Mesodermal cell (in vitro differentiated cells): ENCODE results near the gene CYBB. TPM values are rescaled to one million over a fixed set of nuclear protein-coding genes. Genes with fewer than 3 reads are reported as not detected.

Experiments
- H3K27ac ChIP-seq: 2 replicates; pipeline ENCODE4 v1.7.0; 2013; ENCODE audit warnings: mild to moderate bottlenecking, low read depth, low read length, moderate library complexity; ENCODE audit not compliant: severe bottlenecking
- H3K36me3 ChIP-seq: 2 replicates; pipeline ENCODE4 v1.7.1; 2013; ENCODE audit warnings: mild to moderate bottlenecking, low read length, moderate library complexity; ENCODE audit not compliant: control insufficient read depth, insufficient read depth
- H3K4me1 ChIP-seq: one replicate; pipeline ENCODE4 v1.7.1; 2013; ENCODE audit warnings: mild to moderate bottlenecking, low read length; ENCODE audit not compliant: insufficient read depth, control insufficient read depth, poor library complexity, severe bottlenecking
- H3K4me3 ChIP-seq: 2 replicates; pipeline ENCODE4 v1.7.0; 2013; ENCODE audit warnings: low read length, control low read depth, mild to moderate bottlenecking; ENCODE audit not compliant: insufficient read depth, poor library complexity, severe bottlenecking; ENCODE audit errors: extremely low read depth
- H3K9me3 ChIP-seq: 2 replicates; pipeline ENCODE4 v1.7.1; 2013; ENCODE audit warnings: mild to moderate bottlenecking, low read length, moderate library complexity; ENCODE audit not compliant: control insufficient read depth
- WGBS, 2 experiments: methylation state at CpG; one replicate each; pipeline ENCODE4 v1.1.5; 2013; ENCODE audit warnings: missing lambda C conversion rate in 2 of 2; ENCODE audit not compliant: insufficient coverage in 2 of 2; 5-methylcytosine and 5-hydroxymethylcytosine counted together
- polyA plus RNA-seq, 2 experiments: library from polyadenylated mRNA; stranded (reverse); fragments of 50-300 nt; gene quantifications; one replicate each; pipeline ENCODE4 v1.2.3, GENCODE V29; 2013

The CYBB gene
- 0.22 TPM for polyA plus RNA-seq (2013, experiment 1 of 2)
- 0.15 TPM for polyA plus RNA-seq (2013, experiment 2 of 2)

DNA sequence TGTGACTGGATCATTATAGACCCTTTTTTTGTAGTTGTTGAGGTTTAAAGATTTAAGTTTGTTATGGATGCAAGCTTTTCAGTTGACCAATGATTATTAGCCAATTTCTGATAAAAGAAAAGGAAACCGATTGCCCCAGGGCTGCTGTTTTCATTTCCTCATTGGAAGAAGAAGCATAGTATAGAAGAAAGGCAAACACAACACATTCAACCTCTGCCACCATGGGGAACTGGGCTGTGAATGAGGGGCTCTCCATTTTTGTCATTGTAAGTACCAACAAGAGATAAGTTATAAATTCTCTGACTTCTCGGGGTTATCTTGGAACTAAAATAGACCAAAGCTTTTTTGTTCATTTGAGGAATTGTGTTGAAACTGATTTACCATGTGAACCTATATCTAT is at the start of gene CYBB:
Gene CYBB, plus strand, starts transcription at position 203 of the 400 bp plus-strand sequence. Its CDS starts 19 bp downstream, at position 222.
- Histone ChIP-seq H3K9me3 (no peaks in the 10 kb centered on the region), H3K27ac (no peak within 1 kb of the TSS), H3K36me3 (no peaks in the 10 kb centered on the region), H3K4me1 (no peaks in the 10 kb centered on the region), H3K4me3 (no peak within 1 kb of the TSS)
- WGBS, 2 experiments, result no CpG with 5 or more reads among the region's 2 CpGs

DNA sequence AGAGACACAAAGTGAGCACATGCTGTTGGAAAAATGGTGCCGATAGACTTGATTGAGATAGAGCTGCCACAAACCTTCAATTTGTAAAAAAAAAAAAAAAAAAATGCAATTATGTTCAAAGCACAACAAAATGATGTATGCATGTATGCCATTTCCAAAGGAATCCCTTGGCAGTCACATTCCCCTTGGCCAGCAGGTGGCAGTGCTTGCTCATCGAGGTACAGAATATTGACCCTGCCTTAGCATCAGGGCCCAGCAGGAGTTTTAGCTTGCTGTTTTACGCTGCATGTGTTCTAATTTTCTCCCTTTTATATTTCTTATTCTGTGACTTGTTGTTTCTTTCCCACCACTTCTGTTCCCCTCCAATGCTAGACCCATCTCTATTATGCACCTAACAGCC is 34.5 kb upstream of the CYBB start:
- H3K27ac ChIP-seq, result no peak overlapping the region
- H3K4me3 ChIP-seq, result no peak overlapping the region
- H3K4me1 ChIP-seq, result peaks cover 7% of the 10 kb centered on the region
- 0 to 80% methylated on average over 1 of the region's 3 CpGs for WGBS, 2 experiments
- no peaks in the 10 kb centered on the region for H3K36me3 ChIP-seq
- no peaks in the 10 kb centered on the region for H3K9me3 ChIP-seq

DNA sequence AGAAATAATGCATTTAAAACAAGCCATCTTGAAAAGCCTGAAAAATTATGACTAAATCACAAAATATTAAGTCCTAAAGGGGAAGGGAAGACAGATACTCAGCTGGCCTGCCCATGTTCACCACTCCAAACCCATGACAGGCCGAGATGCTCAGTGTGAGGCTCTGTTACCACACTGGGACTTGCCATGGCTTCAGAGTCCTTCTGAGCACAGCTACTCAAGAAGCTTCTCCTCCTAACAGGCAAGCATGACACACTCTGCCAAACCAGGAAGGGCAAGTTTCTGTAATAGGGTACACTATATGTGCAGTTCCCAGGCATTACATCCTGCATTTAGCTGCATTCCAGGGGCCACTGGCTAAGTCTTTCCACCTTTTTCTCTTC is 34.0 kb upstream of the CYBB start:
- Histone ChIP-seq H3K36me3 (no peaks in the 10 kb centered on the region), H3K27ac (no peak overlapping the region), H3K9me3 (no peaks in the 10 kb centered on the region), H3K4me3 (no peak overlapping the region), H3K4me1 (peaks cover 7% of the 10 kb centered on the region)
- no CpG with 5 or more reads among the region's 1 CpG for WGBS, 2 experiments

DNA sequence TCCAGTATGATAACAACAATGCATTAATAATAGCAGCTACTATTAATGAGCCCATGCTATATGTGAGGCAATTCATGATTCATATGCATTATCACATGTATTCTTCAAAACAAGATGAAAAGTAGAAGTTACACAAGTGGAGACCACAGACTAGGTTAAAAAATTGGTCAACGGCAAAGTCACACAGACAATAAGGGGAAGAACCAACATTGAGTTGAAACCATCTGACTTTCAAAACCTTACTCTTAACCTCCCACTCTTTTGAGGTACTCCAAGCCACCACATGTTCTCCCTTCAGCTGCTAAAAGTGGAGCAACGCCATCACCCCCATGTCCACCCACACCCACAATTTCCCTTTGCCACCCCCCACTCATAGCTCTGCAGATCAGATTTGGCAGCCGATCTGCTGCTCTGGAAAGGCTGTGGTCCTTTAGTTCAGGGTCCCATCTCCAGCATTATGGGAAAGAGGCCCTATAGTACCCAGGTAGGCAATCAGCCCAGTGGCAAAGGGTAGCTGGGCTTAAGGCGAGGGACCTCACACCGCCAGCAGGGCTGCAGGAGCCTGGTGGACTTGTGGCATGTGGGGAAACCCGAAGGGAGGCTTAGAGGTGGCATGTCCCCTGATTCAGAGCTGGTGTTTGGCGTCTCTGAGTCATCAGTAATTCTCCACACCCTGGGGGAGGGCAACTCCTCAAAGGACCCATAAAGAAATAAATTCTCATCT is 33.5 kb upstream of the CYBB start:
- no peak overlapping the region for H3K4me3 ChIP-seq
- 100% methylated on average over 2 of the region's 7 CpGs; no CpG with 5 or more reads in 1 of the 2 experiments for WGBS, 2 experiments
- no peak overlapping the region for H3K27ac ChIP-seq

DNA sequence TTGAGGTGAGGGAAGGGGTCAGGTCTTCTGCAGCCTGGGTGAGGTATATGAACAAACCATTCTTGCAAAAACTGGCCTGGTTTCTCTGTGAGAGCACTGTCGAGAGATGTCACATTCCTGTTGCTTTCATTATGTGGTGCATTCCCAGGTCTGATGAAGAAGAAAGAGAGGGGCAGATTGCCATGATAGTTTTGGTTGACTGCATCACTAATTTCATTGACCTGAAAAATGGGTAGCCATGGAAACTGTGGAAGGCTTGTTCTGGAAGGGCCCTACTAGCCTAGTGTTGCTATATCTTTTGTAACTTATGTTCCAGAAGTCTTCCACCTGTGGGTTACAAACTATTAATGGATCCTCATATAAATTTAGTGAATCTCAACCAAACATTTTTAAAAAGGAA is 32.9 kb upstream of the CYBB start:
- WGBS, 2 experiments, result 80% methylated on average over 1 of the region's 1 CpG; no CpG with 5 or more reads in 1 of the 2 experiments
- H3K27ac ChIP-seq, result no peak overlapping the region
- no peaks in the 10 kb centered on the region for H3K9me3 ChIP-seq
- H3K4me3 ChIP-seq, result no peak overlapping the region
- peaks cover 7% of the 10 kb centered on the region for H3K4me1 ChIP-seq
- no peaks in the 10 kb centered on the region for H3K36me3 ChIP-seq

More for the DNA sequence above, 33.5 kb upstream of the CYBB start:
- Histone ChIP-seq H3K36me3 (no peaks in the 10 kb centered on the region), H3K9me3 (no peaks in the 10 kb centered on the region), H3K4me1 (peaks cover 7% of the 10 kb centered on the region)

DNA sequence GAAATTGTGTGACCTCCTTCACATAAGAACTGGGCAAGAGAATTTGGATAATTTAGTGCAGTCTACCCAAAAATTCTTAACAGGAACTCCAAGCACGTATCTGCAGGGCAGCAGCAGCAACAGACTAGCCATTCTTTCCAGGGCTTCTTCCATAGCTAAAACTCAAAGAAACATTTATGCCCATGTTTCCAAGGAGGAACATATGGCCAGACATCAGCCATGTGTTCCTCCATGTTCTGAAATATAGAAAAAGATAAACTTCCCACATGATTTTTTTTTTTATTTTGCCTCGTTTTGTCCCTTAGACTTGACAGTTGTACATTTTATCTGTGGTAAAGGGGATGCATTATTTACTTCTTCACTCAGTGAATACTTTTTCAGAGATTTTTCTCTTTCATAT is 27.6 kb upstream of the CYBB start:
- no peaks in the 10 kb centered on the region for H3K9me3 ChIP-seq
- 100% methylated on average over 1 of the region's 2 CpGs for WGBS, 2 experiments
- H3K4me1 ChIP-seq, result no peaks in the 10 kb centered on the region
- no peak overlapping the region for H3K4me3 ChIP-seq
- no peaks in the 10 kb centered on the region for H3K36me3 ChIP-seq
- no peak overlapping the region for H3K27ac ChIP-seq

DNA sequence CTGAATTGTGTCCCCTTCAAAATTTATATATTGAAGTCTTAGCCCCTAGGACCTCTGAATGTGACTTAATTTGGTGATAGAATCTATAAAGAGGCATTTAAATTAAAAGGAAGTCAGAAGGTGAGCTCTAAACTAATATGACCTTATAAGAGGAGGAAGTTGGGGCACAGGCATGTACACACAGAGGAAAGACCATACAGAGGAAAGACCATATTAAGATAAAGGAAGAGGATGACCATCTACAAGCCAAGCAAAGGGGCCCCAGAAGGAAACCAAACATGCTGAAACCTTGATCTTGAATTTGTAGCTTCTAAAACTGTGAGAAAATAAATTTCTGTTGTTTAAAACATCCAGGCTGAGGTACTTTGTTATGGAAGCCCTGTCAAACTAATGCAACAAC is 26.9 kb upstream of the CYBB start:
- no peaks in the 10 kb centered on the region for H3K9me3 ChIP-seq
- no peaks in the 10 kb centered on the region for H3K4me1 ChIP-seq
- no peaks in the 10 kb centered on the region for H3K36me3 ChIP-seq
- H3K4me3 ChIP-seq, result no peak overlapping the region
- no peak overlapping the region for H3K27ac ChIP-seq

DNA sequence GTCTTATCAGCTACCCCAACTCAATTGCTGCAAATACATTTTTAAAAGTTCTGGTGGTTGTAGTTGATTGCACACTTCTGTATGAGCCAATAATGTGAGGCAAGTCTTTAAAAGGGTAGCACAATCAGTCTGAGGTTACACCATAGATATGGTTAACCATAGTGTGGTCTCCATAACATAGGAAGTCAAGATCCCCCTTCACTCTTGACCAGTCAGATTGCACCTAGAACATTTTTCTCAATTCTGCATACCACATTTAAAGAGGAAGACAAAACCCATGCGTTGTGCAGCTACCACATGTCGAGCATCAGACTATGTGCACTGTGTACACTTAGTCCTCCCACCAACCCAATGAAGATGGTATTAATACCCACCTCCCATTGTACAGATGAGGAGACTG is 26.5 kb upstream of the CYBB start:
- H3K4me1 ChIP-seq, result no peaks in the 10 kb centered on the region
- H3K4me3 ChIP-seq, result no peak overlapping the region
- H3K27ac ChIP-seq, result no peak overlapping the region
- no peaks in the 10 kb centered on the region for H3K9me3 ChIP-seq
- H3K36me3 ChIP-seq, result no peaks in the 10 kb centered on the region
- WGBS, 2 experiments, result no CpG with 5 or more reads among the region's 2 CpGs

DNA sequence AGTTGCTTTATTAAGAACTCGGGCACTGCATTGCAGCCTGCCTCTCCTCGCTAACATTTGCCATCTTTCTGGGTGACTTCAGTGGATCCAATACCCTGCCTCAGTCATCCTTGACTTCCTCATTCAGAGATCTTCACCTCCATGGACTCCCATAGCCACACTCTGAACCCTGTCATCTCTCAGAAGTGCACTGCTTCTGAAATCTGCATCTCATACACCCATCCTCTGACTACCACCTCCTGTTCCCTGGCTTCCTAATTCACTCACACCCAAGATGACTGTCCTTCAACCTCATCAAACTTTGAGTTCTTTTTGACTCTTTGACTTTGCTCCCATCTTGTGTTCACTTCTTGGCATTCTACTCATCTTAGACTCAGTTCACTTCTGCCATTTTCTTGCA is 25.3 kb upstream of the CYBB start:
- Histone ChIP-seq H3K4me1 (no peaks in the 10 kb centered on the region), H3K27ac (no peak overlapping the region)
- WGBS, 2 experiments, result 94% methylated on average over 2 of the region's 2 CpGs; no CpG with 5 or more reads in 1 of the 2 experiments

DNA sequence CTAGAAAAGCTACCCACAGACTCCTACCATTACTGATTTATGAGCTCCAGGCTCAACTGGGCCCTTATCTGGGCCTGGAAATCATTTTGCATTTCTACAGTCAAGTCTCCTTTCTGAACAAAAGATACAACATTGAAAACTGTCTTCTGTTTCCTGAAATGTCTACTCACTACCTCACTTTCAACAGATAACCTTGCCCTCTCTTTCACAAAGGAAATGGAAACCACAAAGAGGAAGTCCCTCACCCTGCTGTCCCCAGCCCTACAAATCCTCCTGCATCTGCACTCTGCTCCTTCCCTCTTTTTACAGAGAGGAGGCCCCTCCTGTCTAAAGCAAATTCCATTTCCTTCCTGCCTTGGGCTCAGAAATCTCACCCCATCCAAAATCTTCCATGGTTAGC is 24.8 kb upstream of the CYBB start:
- Histone ChIP-seq H3K36me3 (no peaks in the 10 kb centered on the region), H3K4me3 (no peak overlapping the region), H3K9me3 (no peaks in the 10 kb centered on the region), H3K4me1 (no peaks in the 10 kb centered on the region), H3K27ac (no peak overlapping the region)

More for the DNA sequence above, 25.3 kb upstream of the CYBB start:
- Histone ChIP-seq H3K4me3 (no peak overlapping the region), H3K36me3 (no peaks in the 10 kb centered on the region), H3K9me3 (no peaks in the 10 kb centered on the region)

DNA sequence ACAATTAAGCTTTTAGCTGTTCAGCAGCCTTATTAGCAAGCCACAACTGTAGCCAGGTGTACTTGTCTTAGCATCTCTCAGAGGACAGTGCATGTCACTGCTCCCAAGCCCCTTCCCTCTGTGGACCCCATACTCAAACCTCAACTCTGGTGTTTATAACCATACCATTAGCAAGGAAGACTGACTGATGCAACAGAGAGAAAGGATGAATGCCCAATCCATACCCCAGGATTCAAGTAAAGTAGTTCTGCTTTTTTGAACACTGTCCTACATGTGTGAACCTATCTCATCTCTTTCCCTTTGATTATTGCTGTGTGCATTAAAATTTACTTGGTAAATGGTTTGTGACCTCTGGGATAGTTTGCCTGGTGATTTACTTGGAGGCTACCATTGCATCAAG is 22.8 kb upstream of the CYBB start:
- no peaks in the 10 kb centered on the region for H3K4me1 ChIP-seq
- H3K9me3 ChIP-seq, result no peaks in the 10 kb centered on the region
- H3K4me3 ChIP-seq, result no peak overlapping the region
- H3K27ac ChIP-seq, result no peak overlapping the region
- no peaks in the 10 kb centered on the region for H3K36me3 ChIP-seq
